CD14-positive monocyte (primary cell): ENCODE data around the gene PPP4R3A. TPM values are rescaled to one million over a fixed set of nuclear protein-coding genes. Genes with fewer than 3 reads are reported as not detected.

Experiments used
- DNase-seq, 3 donors: peaks; one replicate each; pipeline ENCODE4 v3.0.0-alpha.2; 2011 to 2022
- H2AFZ ChIP-seq: 2 replicates; pipeline ENCODE4 v1.6.0; 2012; ENCODE audit warnings: mild to moderate bottlenecking, low read depth, low read length, inconsistent platforms; ENCODE audit not compliant: insufficient read depth, poor library complexity, severe bottlenecking
- H3K27ac ChIP-seq, 2 donors: 1 replicate in 1 of 2; 2 replicates in 1 of 2; pipeline ENCODE4 v1.5.1; 2012 to 2013; ENCODE audit warnings: low read length in 2 of 2, control low read depth in 1 of 2, inconsistent platforms in 1 of 2, low read depth in 1 of 2, mild to moderate bottlenecking in 1 of 2
- H3K27me3 ChIP-seq, 2 donors: one replicate each; pipeline versions ENCODE4 v1.6.0 to v1.6.1; 2011 to 2013; ENCODE audit warnings: low read length in 2 of 2; ENCODE audit not compliant: control insufficient read depth in 2 of 2, insufficient read depth in 2 of 2
- H3K36me3 ChIP-seq, 2 donors: replicated peaks in 1 of 2; 1 replicate in 1 of 2; 2 replicates in 1 of 2; pipeline versions ENCODE4 v1.5.1 to v1.6.1; 2012 to 2013; ENCODE audit warnings: low read length in 2 of 2, control low read depth in 1 of 2, inconsistent platforms in 1 of 2, mild to moderate bottlenecking in 1 of 2; ENCODE audit not compliant: insufficient read depth in 2 of 2, control insufficient read depth in 1 of 2
- H3K4me1 ChIP-seq, 2 donors: 1 replicate in 1 of 2; 2 replicates in 1 of 2; pipeline versions ENCODE4 v1.5.1 to v1.6.1; 2012 to 2013; ENCODE audit warnings: low read length in 2 of 2, control low read depth in 1 of 2, inconsistent platforms in 1 of 2, mild to moderate bottlenecking in 1 of 2, moderate library complexity in 1 of 2; ENCODE audit not compliant: insufficient read depth in 2 of 2, control insufficient read depth in 1 of 2
- H3K4me2 ChIP-seq: replicated peaks from 2 replicates; pipeline ENCODE3; 2012; ENCODE audit warnings: low read length, moderate library complexity, mild to moderate bottlenecking; ENCODE audit not compliant: poor library complexity, severe bottlenecking; ENCODE audit errors: extremely low read depth
- H3K4me3 ChIP-seq, 3 experiments: fragments of 200-600 bp in 1 of 3; sonication (generic) in 1 of 3; replicated peaks in 1 of 3; 1 replicate in 2 of 3; 2 replicates in 1 of 3; pipeline ENCODE4 v1.5.1; 2011 to 2013; ENCODE audit warnings: low read length in 3 of 3, mild to moderate bottlenecking in 3 of 3, control low read depth in 2 of 3, low read depth in 2 of 3, inconsistent platforms in 1 of 3, moderate library complexity in 1 of 3
- H3K79me2 ChIP-seq: 2 replicates; pipeline ENCODE4 v1.6.0; 2012; ENCODE audit warnings: mild to moderate bottlenecking, control low read depth, inconsistent platforms, low read length, moderate library complexity; ENCODE audit not compliant: insufficient read depth
- H3K9ac ChIP-seq: 2 replicates; pipeline ENCODE4 v1.6.0; 2017; ENCODE audit warnings: low read length, mild to moderate bottlenecking; ENCODE audit not compliant: insufficient read depth, poor library complexity, severe bottlenecking
- H3K9me3 ChIP-seq, 2 donors: replicated peaks in 1 of 2; 1 replicate in 1 of 2; 2 replicates in 1 of 2; pipeline versions ENCODE4 v1.5.1 to v1.6.1; 2012 to 2013; ENCODE audit warnings: low read length in 2 of 2, control low read depth in 1 of 2; ENCODE audit not compliant: control insufficient read depth in 1 of 2, insufficient read depth in 1 of 2
- H4K20me1 ChIP-seq: 2 replicates; pipeline ENCODE4 v1.6.0; 2012; ENCODE audit warnings: mild to moderate bottlenecking, low read length, control low read depth, moderate library complexity; ENCODE audit not compliant: insufficient read depth
- H3K27ac Mint-ChIP-seq, 7 donors: one replicate each; pipeline ENCODE4 v1.8.0; 2020; ENCODE audit warnings: mild to moderate bottlenecking in 7 of 7, mixed read lengths in 7 of 7, moderate library complexity in 6 of 7, inconsistent platforms in 2 of 7
- H3K27me3 Mint-ChIP-seq, 3 donors: one replicate each; pipeline ENCODE4 v1.8.0; 2021 to 2022; ENCODE audit warnings: low read depth in 3 of 3, mild to moderate bottlenecking in 3 of 3, mixed read lengths in 3 of 3, moderate library complexity in 3 of 3, inconsistent platforms in 1 of 3
- H3K36me3 Mint-ChIP-seq, 2 donors: one replicate each; pipeline ENCODE4 v1.8.0; 2020; ENCODE audit warnings: mixed read lengths in 2 of 2, inconsistent platforms in 1 of 2, mild to moderate bottlenecking in 1 of 2
- H3K4me1 Mint-ChIP-seq: one replicate; pipeline ENCODE4 v1.8.0; 2020; ENCODE audit warnings: mild to moderate bottlenecking, mixed read lengths
- H3K4me3 Mint-ChIP-seq, 2 donors: one replicate each; pipeline ENCODE4 v1.8.0; 2020; ENCODE audit warnings: mild to moderate bottlenecking in 2 of 2, mixed read lengths in 2 of 2, moderate library complexity in 1 of 2
- H3K9me3 Mint-ChIP-seq, 7 donors: one replicate each; pipeline ENCODE4 v1.8.0; 2020 to 2022; ENCODE audit warnings: mixed read lengths in 7 of 7, mild to moderate bottlenecking in 6 of 7, moderate library complexity in 6 of 7, inconsistent platforms in 2 of 7
- WGBS: methylation state at CpG from one replicate; pipeline ENCODE4 v1.1.5; 2013; ENCODE audit warnings: missing lambda C conversion rate; ENCODE audit not compliant: insufficient coverage; 5-methylcytosine and 5-hydroxymethylcytosine counted together
- intact Hi-C, 2 donors: fragments of 100-400 bp; cut with micrococcal nuclease; formaldehyde crosslinking; loops; one replicate each; pipeline versions ENCODE4 v1.15.0 to v1.15.1; 2023
- polyA plus RNA-seq, 3 donors: library from polyadenylated mRNA; depleted of rRNA in 1 of 3; unstranded in 2 of 3; stranded (reverse) in 1 of 3; fragments of 300-500 nt in 2 of 3; fragments of >200 nt in 1 of 3; fragmentation: Illumina TruSeq in 2 of 3; gene quantifications; 1 replicate in 2 of 3; 2 replicates in 1 of 3; pipeline ENCODE4 v1.2.3, GENCODE V29; 2012 to 2021
- TF ChIP-seq, protein P1 (sequence below): fragments of 200-600 bp; IDR thresholded peaks from one replicate; pipeline ENCODE4 v1.8.0; 2022; ENCODE audit warnings: antibody characterized with exemption, mild to moderate bottlenecking

The PPP4R3A gene
- polyA plus RNA-seq, 3 donors = 31.4 to 71.0 (median 41.2) TPM

- TF ChIP-seq, protein P1, sequence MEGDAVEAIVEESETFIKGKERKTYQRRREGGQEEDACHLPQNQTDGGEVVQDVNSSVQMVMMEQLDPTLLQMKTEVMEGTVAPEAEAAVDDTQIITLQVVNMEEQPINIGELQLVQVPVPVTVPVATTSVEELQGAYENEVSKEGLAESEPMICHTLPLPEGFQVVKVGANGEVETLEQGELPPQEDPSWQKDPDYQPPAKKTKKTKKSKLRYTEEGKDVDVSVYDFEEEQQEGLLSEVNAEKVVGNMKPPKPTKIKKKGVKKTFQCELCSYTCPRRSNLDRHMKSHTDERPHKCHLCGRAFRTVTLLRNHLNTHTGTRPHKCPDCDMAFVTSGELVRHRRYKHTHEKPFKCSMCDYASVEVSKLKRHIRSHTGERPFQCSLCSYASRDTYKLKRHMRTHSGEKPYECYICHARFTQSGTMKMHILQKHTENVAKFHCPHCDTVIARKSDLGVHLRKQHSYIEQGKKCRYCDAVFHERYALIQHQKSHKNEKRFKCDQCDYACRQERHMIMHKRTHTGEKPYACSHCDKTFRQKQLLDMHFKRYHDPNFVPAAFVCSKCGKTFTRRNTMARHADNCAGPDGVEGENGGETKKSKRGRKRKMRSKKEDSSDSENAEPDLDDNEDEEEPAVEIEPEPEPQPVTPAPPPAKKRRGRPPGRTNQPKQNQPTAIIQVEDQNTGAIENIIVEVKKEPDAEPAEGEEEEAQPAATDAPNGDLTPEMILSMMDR = no peak
- intact Hi-C loops = no loop called here
- Mint-ChIP-seq H3K27ac (no peak overlapping the region), H3K4me3 (no peak overlapping the region), H3K27me3 (peaks cover 0 to under 1% (median 0%) of the 10 kb centered on the region in 3 donors), H3K4me1 (no peaks in the 10 kb centered on the region), H3K36me3 (peaks cover 41 to 43% of the 10 kb centered on the region in 2 donors), H3K9me3 (peaks cover 0 to 2% (median 0%) of the 10 kb centered on the region in 7 donors)
- Histone ChIP-seq H3K4me2 (no peak overlapping the region), H3K27me3 (no peaks in the 10 kb centered on the region), H3K4me3 (no peak overlapping the region), H3K36me3 (peaks cover 35 to 49% of the 10 kb centered on the region in 2 donors), H3K79me2 (no peaks in the 10 kb centered on the region), H4K20me1 (peaks cover 43% of the 10 kb centered on the region), H3K9me3 (no peaks in the 10 kb centered on the region), H2AFZ (no peak overlapping the region), H3K9ac (no peak overlapping the region), H3K4me1 (no peaks in the 10 kb centered on the region), H3K27ac (no peak overlapping the region)
- no peak for DNase-seq
Observed at GRCh38 chr14:91454155-91454554, 56.0 kb downstream of the PPP4R3A start.

- peaks cover 39% of the 10 kb centered on the region for H4K20me1 ChIP-seq
- H3K27me3 ChIP-seq = no peaks in the 10 kb centered on the region
- H3K4me2 ChIP-seq = no peak overlapping the region
- H3K27me3 Mint-ChIP-seq = peaks cover 0 to 2% (median 0%) of the 10 kb centered on the region in 3 donors
- no peak overlapping the region for H3K27ac Mint-ChIP-seq
- H2AFZ ChIP-seq = no peak overlapping the region
- intact Hi-C loops = no loop called here
- TF ChIP-seq, protein P1 = no peak
- no peak overlapping the region for H3K27ac ChIP-seq
- DNase-seq = no peak
- no peak overlapping the region for H3K4me3 Mint-ChIP-seq
- H3K79me2 ChIP-seq = no peaks in the 10 kb centered on the region
- H3K4me3 ChIP-seq = no peak overlapping the region
- 95% methylated on average over 3 of the region's 5 CpGs for WGBS
- H3K9ac ChIP-seq = no peak overlapping the region
- peaks cover 30 to 45% of the 10 kb centered on the region in 2 donors for H3K36me3 ChIP-seq
- H3K9me3 Mint-ChIP-seq = peaks cover 0 to 2% (median 0%) of the 10 kb centered on the region in 7 donors
- H3K4me1 Mint-ChIP-seq = no peaks in the 10 kb centered on the region
- no peaks in the 10 kb centered on the region for H3K4me1 ChIP-seq
- peaks cover 38 to 39% of the 10 kb centered on the region in 2 donors for H3K36me3 Mint-ChIP-seq
- no peaks in the 10 kb centered on the region for H3K9me3 ChIP-seq
Observed at GRCh38 chr14:91453744-91454143, 56.4 kb downstream of the PPP4R3A start.
